ENCODE data around the gene GOLGA3.
"Not testable (repeated sequence)": the region's sequence is repeated elsewhere in the genome, so short reads cannot be mapped to it uniquely, and the experiment has no call there.

GOLGA3 gene

GRCh38 chr12:132812631-132813305 lies 15.9 kb downstream of the GOLGA3 start:
- Histone ChIP-seq H3K27me3 (ENCODE audit: insufficient read depth, poor library complexity, severe bottlenecking) (no peaks in the 10 kb centered on the region), H3K27ac (ENCODE audit: poor library complexity, severe bottlenecking) (no peak overlapping the region), H3K4me1 (ENCODE audit: insufficient read depth, poor library complexity, severe bottlenecking) (no peaks in the 10 kb centered on the region), H3K36me3 (ENCODE audit: low read depth) (peaks cover 64% of the 10 kb centered on the region), H3K4me3 (ENCODE audit: severe bottlenecking) (no peak overlapping the region), H3K9me3 (ENCODE audit: severe bottlenecking) (no peaks in the 10 kb centered on the region)
- no peak for ATAC-seq (ENCODE audit: low read depth)
- no peak for DNase-seq (ENCODE audit: low spot score)
- no peak for TF ChIP-seq CTCF (IDR thresholded peaks at IDR 0.05; ENCODE audit: poor library complexity, severe bottlenecking)

- not testable (repeated sequence) for DNase-seq (ENCODE audit: low spot score); H3K4me3 ChIP-seq (ENCODE audit: severe bottlenecking); H3K4me1 ChIP-seq (ENCODE audit: insufficient read depth, poor library complexity, severe bottlenecking); H3K27ac ChIP-seq (ENCODE audit: poor library complexity, severe bottlenecking); H3K27me3 ChIP-seq (ENCODE audit: insufficient read depth, poor library complexity, severe bottlenecking); ATAC-seq (ENCODE audit: low read depth); H3K9me3 ChIP-seq (ENCODE audit: severe bottlenecking)
- H3K36me3 ChIP-seq (ENCODE audit: low read depth) = peaks cover 64% of the 10 kb centered on the region
Measured at GRCh38 chr12:132809391-132809790, 19.3 kb downstream of the GOLGA3 start.

GRCh38 chr12:132807295-132808092 lies 21.2 kb downstream of the GOLGA3 start:
- H3K36me3 ChIP-seq (ENCODE audit: low read depth) = peaks cover 68% of the 10 kb centered on the region
- ATAC-seq (ENCODE audit: low read depth) = 0 out of 3 replicates have a peak, but pooled peaks have one; percentile 24
- no peak for DNase-seq (ENCODE audit: low spot score)

GRCh38 chr12:132806857-132807256 lies 21.8 kb downstream of the GOLGA3 start:
- Histone ChIP-seq H3K27ac (ENCODE audit: poor library complexity, severe bottlenecking) (no peak overlapping the region), H3K4me1 (ENCODE audit: insufficient read depth, poor library complexity, severe bottlenecking) (no peaks in the 10 kb centered on the region), H3K36me3 (ENCODE audit: low read depth) (peaks cover 65% of the 10 kb centered on the region), H3K4me3 (ENCODE audit: severe bottlenecking) (no peak overlapping the region), H3K9me3 (ENCODE audit: severe bottlenecking) (no peaks in the 10 kb centered on the region), H3K27me3 (ENCODE audit: insufficient read depth, poor library complexity, severe bottlenecking) (no peaks in the 10 kb centered on the region)
- DNase-seq (ENCODE audit: low spot score) (no peak), ATAC-seq (ENCODE audit: low read depth) (no peak)
- TF ChIP-seq CTCF (IDR thresholded peaks at IDR 0.05; ENCODE audit: poor library complexity, severe bottlenecking) = no peak

More at GRCh38 chr12:132807295-132808092, 21.2 kb downstream of the GOLGA3 start:
- Histone ChIP-seq H3K4me1 (ENCODE audit: insufficient read depth, poor library complexity, severe bottlenecking) (no peaks in the 10 kb centered on the region), H3K4me3 (ENCODE audit: severe bottlenecking) (no peak overlapping the region), H3K9me3 (ENCODE audit: severe bottlenecking) (no peaks in the 10 kb centered on the region), H3K27me3 (ENCODE audit: insufficient read depth, poor library complexity, severe bottlenecking) (no peaks in the 10 kb centered on the region), H3K27ac (ENCODE audit: poor library complexity, severe bottlenecking) (no peak overlapping the region)
- no peak for TF ChIP-seq CTCF (IDR thresholded peaks at IDR 0.05; ENCODE audit: poor library complexity, severe bottlenecking)

GRCh38 chr12:132804426-132804861 lies 24.2 kb downstream of the GOLGA3 start:
- H3K4me1 ChIP-seq (ENCODE audit: insufficient read depth, poor library complexity, severe bottlenecking) = no peaks in the 10 kb centered on the region
- peaks cover 76% of the 10 kb centered on the region for H3K36me3 ChIP-seq (ENCODE audit: low read depth)
- no peak overlapping the region for H3K27ac ChIP-seq (ENCODE audit: poor library complexity, severe bottlenecking)
- H3K4me3 ChIP-seq (ENCODE audit: severe bottlenecking) = no peak overlapping the region
- ATAC-seq (ENCODE audit: low read depth) (peak; percentile 61), DNase-seq (ENCODE audit: low spot score) (no peak)
- H3K27me3 ChIP-seq (ENCODE audit: insufficient read depth, poor library complexity, severe bottlenecking) = no peaks in the 10 kb centered on the region
- H3K9me3 ChIP-seq (ENCODE audit: severe bottlenecking) = no peaks in the 10 kb centered on the region
- TF ChIP-seq CTCF (IDR thresholded peaks at IDR 0.05; ENCODE audit: poor library complexity, severe bottlenecking) = no peak

Data from RWPE2 (cell line).